NOMO-1 (cell line): ENCODE results near the gene RLIM.
A peak's percentile ranks its signal among the peaks of the same experiment; 100 is the strongest.

Source experiments
- DNase-seq, 2 experiments: peaks; one replicate each; lab custom pipeline; 2025; ENCODE audit not compliant: unreplicated experiment in 2 of 2; lab: John Stamatoyannopoulos, UW

The RLIM gene

GRCh38 chrX:74536832-74537371, 77.5 kb downstream of the RLIM start:
- DNase-seq = no peak

- peak; percentile 40 to 63 for DNase-seq
Observed at GRCh38 chrX:74536152-74536831, 78.1 kb downstream of the RLIM start.

- DNase-seq = peak; percentile 22 to 24
Observed at GRCh38 chrX:74535408-74536151, 78.8 kb downstream of the RLIM start.
